CD14-positive monocyte (primary cell): ENCODE measurements around the gene TRDN. TPM values are rescaled to one million over a fixed set of nuclear protein-coding genes. Genes with fewer than 3 reads are reported as not detected.

Source experiments
- DNase-seq, 3 donors: peaks; one replicate each; pipeline ENCODE4 v3.0.0-alpha.2; 2011 to 2022
- H2AFZ ChIP-seq: 2 replicates; pipeline ENCODE4 v1.6.0; 2012; ENCODE audit warnings: mild to moderate bottlenecking, low read depth, low read length, inconsistent platforms; ENCODE audit not compliant: insufficient read depth, poor library complexity, severe bottlenecking
- H3K27ac ChIP-seq, 2 donors: 1 replicate in 1 of 2; 2 replicates in 1 of 2; pipeline ENCODE4 v1.5.1; 2012 to 2013; ENCODE audit warnings: low read length in 2 of 2, control low read depth in 1 of 2, inconsistent platforms in 1 of 2, low read depth in 1 of 2, mild to moderate bottlenecking in 1 of 2
- H3K27me3 ChIP-seq, 2 donors: one replicate each; pipeline versions ENCODE4 v1.6.0 to v1.6.1; 2011 to 2013; ENCODE audit warnings: low read length in 2 of 2; ENCODE audit not compliant: control insufficient read depth in 2 of 2, insufficient read depth in 2 of 2
- H3K36me3 ChIP-seq, 2 donors: replicated peaks in 1 of 2; 1 replicate in 1 of 2; 2 replicates in 1 of 2; pipeline versions ENCODE4 v1.5.1 to v1.6.1; 2012 to 2013; ENCODE audit warnings: low read length in 2 of 2, control low read depth in 1 of 2, inconsistent platforms in 1 of 2, mild to moderate bottlenecking in 1 of 2; ENCODE audit not compliant: insufficient read depth in 2 of 2, control insufficient read depth in 1 of 2
- H3K4me1 ChIP-seq, 2 donors: 1 replicate in 1 of 2; 2 replicates in 1 of 2; pipeline versions ENCODE4 v1.5.1 to v1.6.1; 2012 to 2013; ENCODE audit warnings: low read length in 2 of 2, control low read depth in 1 of 2, inconsistent platforms in 1 of 2, mild to moderate bottlenecking in 1 of 2, moderate library complexity in 1 of 2; ENCODE audit not compliant: insufficient read depth in 2 of 2, control insufficient read depth in 1 of 2
- H3K4me2 ChIP-seq: replicated peaks from 2 replicates; pipeline ENCODE3; 2012; ENCODE audit warnings: low read length, moderate library complexity, mild to moderate bottlenecking; ENCODE audit not compliant: poor library complexity, severe bottlenecking; ENCODE audit errors: extremely low read depth
- H3K4me3 ChIP-seq, 3 experiments: fragments of 200-600 bp in 1 of 3; sonication (generic) in 1 of 3; replicated peaks in 1 of 3; 1 replicate in 2 of 3; 2 replicates in 1 of 3; pipeline ENCODE4 v1.5.1; 2011 to 2013; ENCODE audit warnings: low read length in 3 of 3, mild to moderate bottlenecking in 3 of 3, control low read depth in 2 of 3, low read depth in 2 of 3, inconsistent platforms in 1 of 3, moderate library complexity in 1 of 3
- H3K79me2 ChIP-seq: 2 replicates; pipeline ENCODE4 v1.6.0; 2012; ENCODE audit warnings: mild to moderate bottlenecking, control low read depth, inconsistent platforms, low read length, moderate library complexity; ENCODE audit not compliant: insufficient read depth
- H3K9ac ChIP-seq: 2 replicates; pipeline ENCODE4 v1.6.0; 2017; ENCODE audit warnings: low read length, mild to moderate bottlenecking; ENCODE audit not compliant: insufficient read depth, poor library complexity, severe bottlenecking
- H3K9me3 ChIP-seq, 2 donors: replicated peaks in 1 of 2; 1 replicate in 1 of 2; 2 replicates in 1 of 2; pipeline versions ENCODE4 v1.5.1 to v1.6.1; 2012 to 2013; ENCODE audit warnings: low read length in 2 of 2, control low read depth in 1 of 2; ENCODE audit not compliant: control insufficient read depth in 1 of 2, insufficient read depth in 1 of 2
- H4K20me1 ChIP-seq: 2 replicates; pipeline ENCODE4 v1.6.0; 2012; ENCODE audit warnings: mild to moderate bottlenecking, low read length, control low read depth, moderate library complexity; ENCODE audit not compliant: insufficient read depth
- H3K27ac Mint-ChIP-seq, 7 donors: one replicate each; pipeline ENCODE4 v1.8.0; 2020; ENCODE audit warnings: mild to moderate bottlenecking in 7 of 7, mixed read lengths in 7 of 7, moderate library complexity in 6 of 7, inconsistent platforms in 2 of 7
- H3K27me3 Mint-ChIP-seq, 3 donors: one replicate each; pipeline ENCODE4 v1.8.0; 2021 to 2022; ENCODE audit warnings: low read depth in 3 of 3, mild to moderate bottlenecking in 3 of 3, mixed read lengths in 3 of 3, moderate library complexity in 3 of 3, inconsistent platforms in 1 of 3
- H3K36me3 Mint-ChIP-seq, 2 donors: one replicate each; pipeline ENCODE4 v1.8.0; 2020; ENCODE audit warnings: mixed read lengths in 2 of 2, inconsistent platforms in 1 of 2, mild to moderate bottlenecking in 1 of 2
- H3K4me1 Mint-ChIP-seq: one replicate; pipeline ENCODE4 v1.8.0; 2020; ENCODE audit warnings: mild to moderate bottlenecking, mixed read lengths
- H3K4me3 Mint-ChIP-seq, 2 donors: one replicate each; pipeline ENCODE4 v1.8.0; 2020; ENCODE audit warnings: mild to moderate bottlenecking in 2 of 2, mixed read lengths in 2 of 2, moderate library complexity in 1 of 2
- H3K9me3 Mint-ChIP-seq, 7 donors: one replicate each; pipeline ENCODE4 v1.8.0; 2020 to 2022; ENCODE audit warnings: mixed read lengths in 7 of 7, mild to moderate bottlenecking in 6 of 7, moderate library complexity in 6 of 7, inconsistent platforms in 2 of 7
- WGBS: methylation state at CpG from one replicate; pipeline ENCODE4 v1.1.5; 2013; ENCODE audit warnings: missing lambda C conversion rate; ENCODE audit not compliant: insufficient coverage; 5-methylcytosine and 5-hydroxymethylcytosine counted together
- intact Hi-C, 2 donors: fragments of 100-400 bp; cut with micrococcal nuclease; formaldehyde crosslinking; loops; one replicate each; pipeline versions ENCODE4 v1.15.0 to v1.15.1; 2023
- polyA plus RNA-seq, 3 donors: library from polyadenylated mRNA; depleted of rRNA in 1 of 3; unstranded in 2 of 3; stranded (reverse) in 1 of 3; fragments of 300-500 nt in 2 of 3; fragments of >200 nt in 1 of 3; fragmentation: Illumina TruSeq in 2 of 3; gene quantifications; 1 replicate in 2 of 3; 2 replicates in 1 of 3; pipeline ENCODE4 v1.2.3, GENCODE V29; 2012 to 2021
- TF ChIP-seq, protein P1 (sequence below): fragments of 200-600 bp; IDR thresholded peaks from one replicate; pipeline ENCODE4 v1.8.0; 2022; ENCODE audit warnings: antibody characterized with exemption, mild to moderate bottlenecking

TRDN gene
- polyA plus RNA-seq, 3 donors = not detected

DNA sequence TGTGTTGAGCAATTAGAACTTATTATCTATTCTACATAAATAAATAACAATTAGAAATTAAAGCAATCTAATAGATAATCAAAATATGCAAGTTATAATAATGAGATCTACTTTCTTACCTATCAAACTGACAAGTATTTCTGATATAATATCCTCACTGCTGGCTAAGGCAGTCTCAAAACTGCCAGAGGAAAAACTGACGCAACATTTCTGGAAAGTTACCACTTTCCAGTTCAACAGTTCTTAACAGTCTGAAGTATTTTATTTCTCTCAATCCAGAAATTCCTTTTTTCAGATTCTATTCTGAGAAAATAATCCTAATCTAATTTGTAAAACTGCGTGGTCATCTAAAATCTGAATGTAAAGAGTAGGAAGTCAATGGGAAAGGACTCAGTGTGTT, 121.0 kb downstream of the TRDN start:
- Mint-ChIP-seq H3K4me1 (no peaks in the 10 kb centered on the region), H3K27ac (no peak overlapping the region), H3K36me3 (no peaks in the 10 kb centered on the region), H3K27me3 (no peaks in the 10 kb centered on the region), H3K4me3 (no peak overlapping the region), H3K9me3 (peaks cover 0 to 3% (median 0%) of the 10 kb centered on the region in 7 donors)
- no peaks in the 10 kb centered on the region for H3K27me3 ChIP-seq
- H3K4me1 ChIP-seq = no peaks in the 10 kb centered on the region
- no peak overlapping the region for H3K27ac ChIP-seq
- H2AFZ ChIP-seq = no peak overlapping the region
- H3K9me3 ChIP-seq = peaks cover 0 to 4% of the 10 kb centered on the region in 2 donors
- H3K4me3 ChIP-seq = no peak overlapping the region
- DNase-seq = no peak
- H3K79me2 ChIP-seq = no peaks in the 10 kb centered on the region
- no peak overlapping the region for H3K9ac ChIP-seq
- H3K36me3 ChIP-seq = no peaks in the 10 kb centered on the region
- intact Hi-C loops = no loop called here
- TF ChIP-seq, protein P1, sequence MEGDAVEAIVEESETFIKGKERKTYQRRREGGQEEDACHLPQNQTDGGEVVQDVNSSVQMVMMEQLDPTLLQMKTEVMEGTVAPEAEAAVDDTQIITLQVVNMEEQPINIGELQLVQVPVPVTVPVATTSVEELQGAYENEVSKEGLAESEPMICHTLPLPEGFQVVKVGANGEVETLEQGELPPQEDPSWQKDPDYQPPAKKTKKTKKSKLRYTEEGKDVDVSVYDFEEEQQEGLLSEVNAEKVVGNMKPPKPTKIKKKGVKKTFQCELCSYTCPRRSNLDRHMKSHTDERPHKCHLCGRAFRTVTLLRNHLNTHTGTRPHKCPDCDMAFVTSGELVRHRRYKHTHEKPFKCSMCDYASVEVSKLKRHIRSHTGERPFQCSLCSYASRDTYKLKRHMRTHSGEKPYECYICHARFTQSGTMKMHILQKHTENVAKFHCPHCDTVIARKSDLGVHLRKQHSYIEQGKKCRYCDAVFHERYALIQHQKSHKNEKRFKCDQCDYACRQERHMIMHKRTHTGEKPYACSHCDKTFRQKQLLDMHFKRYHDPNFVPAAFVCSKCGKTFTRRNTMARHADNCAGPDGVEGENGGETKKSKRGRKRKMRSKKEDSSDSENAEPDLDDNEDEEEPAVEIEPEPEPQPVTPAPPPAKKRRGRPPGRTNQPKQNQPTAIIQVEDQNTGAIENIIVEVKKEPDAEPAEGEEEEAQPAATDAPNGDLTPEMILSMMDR = no peak
- WGBS = no CpG with 5 or more reads among the region's 2 CpGs
- H3K4me2 ChIP-seq = no peak overlapping the region
- no peaks in the 10 kb centered on the region for H4K20me1 ChIP-seq

DNA sequence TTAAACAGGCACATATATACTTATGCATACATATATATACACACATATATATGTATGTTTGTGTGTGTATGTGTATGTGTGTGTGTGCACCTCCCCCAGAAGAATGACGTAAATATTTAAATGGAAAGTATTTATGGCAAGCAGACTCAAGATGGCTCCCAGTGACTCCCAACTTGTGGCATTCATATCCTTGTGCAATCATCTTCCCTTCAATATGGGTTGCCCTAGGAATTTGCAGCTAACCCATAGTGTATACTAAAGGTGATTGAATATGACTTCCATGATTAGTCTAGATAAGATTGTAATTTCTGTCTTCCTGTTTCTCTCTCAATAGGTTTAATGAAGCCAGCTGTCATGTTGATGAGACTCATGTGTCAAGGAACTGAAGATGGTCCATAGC, 127.6 kb downstream of the TRDN start:
- H3K9me3 Mint-ChIP-seq = no peaks in the 10 kb centered on the region
- Histone ChIP-seq H3K4me3 (no peak overlapping the region), H3K9me3 (peaks cover 0 to 2% of the 10 kb centered on the region in 2 donors), H4K20me1 (no peaks in the 10 kb centered on the region), H2AFZ (no peak overlapping the region), H3K79me2 (no peaks in the 10 kb centered on the region), H3K27me3 (no peaks in the 10 kb centered on the region), H3K27ac (no peak overlapping the region), H3K36me3 (no peaks in the 10 kb centered on the region), H3K4me1 (no peaks in the 10 kb centered on the region), H3K9ac (no peak overlapping the region), H3K4me2 (no peak overlapping the region)
- no peak overlapping the region for H3K4me3 Mint-ChIP-seq
- TF ChIP-seq, protein P1 = no peak
- no peaks in the 10 kb centered on the region for H3K27me3 Mint-ChIP-seq
- H3K36me3 Mint-ChIP-seq = no peaks in the 10 kb centered on the region
- no peaks in the 10 kb centered on the region for H3K4me1 Mint-ChIP-seq
- no peak overlapping the region for H3K27ac Mint-ChIP-seq
- WGBS = no CpG with 5 or more reads among the region's 1 CpG
- no peak for DNase-seq
- intact Hi-C loops = no loop called here
